NB4 (cell line): ENCODE data around the gene MACROD2.

Experiments used
- DNase-seq: peaks from one replicate; pipeline ENCODE4 v3.0.0; 2010; ENCODE audit warnings: low read depth
- H3K4me3 ChIP-seq: one replicate; pipeline ENCODE4 v1.5.1; 2011; ENCODE audit warnings: mild to moderate bottlenecking, low read depth, low read length, moderate library complexity
- CTCF ChIP-seq: IDR thresholded peaks from one replicate; pipeline ENCODE4 v1.5.1; 2012; ENCODE audit warnings: low read depth, low read length
- MAX ChIP-seq: IDR thresholded peaks from 2 replicates; pipeline ENCODE4 v1.6.1; 2011; ENCODE audit warnings: low read depth, low read length
- MYC ChIP-seq: IDR thresholded peaks from 2 replicates; pipeline ENCODE4 v1.6.1; 2011; ENCODE audit warnings: low read depth, low read length
- POLR2A ChIP-seq: IDR thresholded peaks from 2 replicates; pipeline ENCODE4 v1.6.1; 2011; ENCODE audit warnings: mild to moderate bottlenecking; ENCODE audit not compliant: insufficient read length; ENCODE audit errors: extremely low read depth

Gene MACROD2

GRCh38 chr20:14848806-14849205 lies 853.5 kb downstream of the MACROD2 start:
- TF ChIP-seq MAX, result no peak
- TF ChIP-seq MYC, result no peak
- TF ChIP-seq CTCF, result no peak
- no peak for TF ChIP-seq POLR2A
- DNase-seq, result no peak

GRCh38 chr20:14853079-14853478 lies 857.8 kb downstream of the MACROD2 start:
- DNase-seq, result no peak
- TF ChIP-seq MAX, result no peak
- no peak for TF ChIP-seq MYC
- no peak for TF ChIP-seq POLR2A
- TF ChIP-seq CTCF, result no peak

More at GRCh38 chr20:14848806-14849205, 853.5 kb downstream of the MACROD2 start:
- no peak overlapping the region for H3K4me3 ChIP-seq

GRCh38 chr20:14855171-14855570 lies 859.9 kb downstream of the MACROD2 start:
- no peak for TF ChIP-seq POLR2A
- TF ChIP-seq CTCF, result no peak
- no peak for TF ChIP-seq MYC
- no peak for TF ChIP-seq MAX

More at GRCh38 chr20:14853079-14853478, 857.8 kb downstream of the MACROD2 start:
- H3K4me3 ChIP-seq, result no peak overlapping the region

GRCh38 chr20:14859627-14860026 lies 864.3 kb downstream of the MACROD2 start:
- TF ChIP-seq CTCF (no peak), MYC (no peak), POLR2A (no peak), MAX (no peak)
- DNase-seq, result no peak
- no peak overlapping the region for H3K4me3 ChIP-seq

More at GRCh38 chr20:14855171-14855570, 859.9 kb downstream of the MACROD2 start:
- DNase-seq, result no peak
- H3K4me3 ChIP-seq, result no peak overlapping the region

- no peak for TF ChIP-seq CTCF
- no peak for TF ChIP-seq MYC
- no peak for TF ChIP-seq POLR2A
- TF ChIP-seq MAX, result no peak
- DNase-seq, result no peak
- no peak overlapping the region for H3K4me3 ChIP-seq
These were observed 865.1 kb downstream of the MACROD2 start for GRCh38 chr20:14860410-14860814.
